Left renal cortex interstitium (tissue), 4 donors: Measurements from ENCODE around the gene RHOC. TPM values are rescaled to one million over a fixed set of nuclear protein-coding genes. Genes with fewer than 3 reads are reported as not detected.

Experiments used
- DNase-seq, 4 donors: peaks; one replicate each; pipeline ENCODE4 v3.0.0-alpha.2; 2013; ENCODE audit warnings: low read depth in 4 of 4, low spot score in 2 of 4, missing footprints in 1 of 4
- polyA plus RNA-seq, 4 donors: library from polyadenylated mRNA; unstranded; fragments of 120-200 nt; gene quantifications; one replicate each; pipeline ENCODE4 v1.2.1, GENCODE V29; 2013; ENCODE audit not compliant: insufficient read length in 4 of 4

RHOC gene
- polyA plus RNA-seq, 4 donors, result 201 to 253 (median 223) TPM

- no peak for DNase-seq
Measured at GRCh38 chr1:112718691-112719418, 11.9 kb upstream of the RHOC start.

- DNase-seq, result no peak
Measured at GRCh38 chr1:112717263-112717873, 10.4 kb upstream of the RHOC start.

GRCh38 chr1:112716133-112716720, 9.3 kb upstream of the RHOC start:
- peak in 1 of 4 donors; percentile 92 for DNase-seq

GRCh38 chr1:112715264-112716053, 8.5 kb upstream of the RHOC start, which contains the start of gene PPM1J:
Gene PPM1J, minus strand, starts transcription at chr1:112715332. Its CDS starts 31 bp downstream, at chr1:112715301.
- DNase-seq, result peak in 1 of 4 donors; percentile 83

- no peak for DNase-seq
Measured at GRCh38 chr1:112714313-112715263, 7.7 kb upstream of the RHOC start.

- no peak for DNase-seq
Measured at GRCh38 chr1:112713466-112714312, 6.8 kb upstream of the RHOC start.

GRCh38 chr1:112712701-112713128, 5.8 kb upstream of the RHOC start:
- DNase-seq, result no peak

- no peak for DNase-seq
Measured at GRCh38 chr1:112712191-112712590, 5.3 kb upstream of the RHOC start.

GRCh38 chr1:112711670-112712069, 4.7 kb upstream of the RHOC start:
- DNase-seq, result no peak

GRCh38 chr1:112711041-112711440, 4.1 kb upstream of the RHOC start:
- DNase-seq, result no peak

GRCh38 chr1:112710586-112710985, 3.7 kb upstream of the RHOC start:
- no peak for DNase-seq

- DNase-seq, result no peak
Measured at GRCh38 chr1:112710159-112710558, 3.2 kb upstream of the RHOC start.

GRCh38 chr1:112708489-112708888, 1.6 kb upstream of the RHOC start:
- DNase-seq, result no peak

- DNase-seq, result no peak
Measured at GRCh38 chr1:112708002-112708448, 1.1 kb upstream of the RHOC start.

- peak in 1 of 4 donors; percentile 82 for DNase-seq
Measured at GRCh38 chr1:112707221-112708001, 484 bp upstream of the RHOC start.

- peak in 2 of 4 donors; percentile 93 to 97 for DNase-seq
Measured at GRCh38 chr1:112704934-112705627, 1.8 kb downstream of the RHOC start.

GRCh38 chr1:112704391-112704933, 2.5 kb downstream of the RHOC start:
- no peak for DNase-seq
